ENCODE data around the gene PPP4C. TPM values are rescaled to one million over a fixed set of nuclear protein-coding genes. Genes with fewer than 3 reads are reported as not detected.

Gene PPP4C
- total and polyA plus RNA-seq, 8 donors: 21.7 to 53.7 (median 28.6) TPM

DNA sequence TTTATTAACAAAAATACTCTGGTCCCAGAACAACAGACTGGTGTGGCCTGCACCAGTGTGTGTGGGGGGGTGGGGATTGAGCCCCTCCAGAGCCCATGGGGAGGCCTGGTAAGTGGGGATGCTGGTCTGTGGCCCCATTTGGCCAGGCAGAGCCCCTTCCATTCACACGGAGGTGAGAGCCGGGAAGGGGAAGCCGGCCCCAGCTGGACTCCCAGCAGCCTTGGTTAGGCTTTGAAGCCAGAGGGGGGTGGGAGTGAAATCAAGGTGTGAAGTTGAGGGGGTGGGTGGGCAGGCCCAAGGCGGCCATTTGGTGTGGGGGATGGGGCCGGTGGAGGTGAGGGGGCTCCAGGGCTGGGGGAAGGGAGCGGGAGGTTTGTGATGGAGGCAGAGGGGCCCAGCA is 10.0 kb downstream of the PPP4C start:
- FAIRE-seq: no peak
- intact Hi-C loops (cut with DNase I): no loop called here

GRCh38 chr16:30086291-30087140 is 10.7 kb downstream of the PPP4C start:
- Histone ChIP-seq H3K27ac (no peak overlapping the region), H3K27me3 (no peaks in the 10 kb centered on the region)
- WGBS, 2 donors: 88 to 90% methylated on average over 26 to 27 of the region's 27 CpGs

More for the DNA sequence above, 10.0 kb downstream of the PPP4C start:
- Histone ChIP-seq H3K27me3 (no peaks in the 10 kb centered on the region), H3K36me3 (peaks cover 4 to 27% (median 10%) of the 10 kb centered on the region in 3 donors), H3K9me3 (no peaks in the 10 kb centered on the region), H3K4me3 (no peak overlapping the region), H3K27ac (no peak overlapping the region), H3K4me1 (peaks cover 0 to 3% (median under 1%) of the 10 kb centered on the region in 3 donors)
- TF ChIP-seq, protein P1, sequence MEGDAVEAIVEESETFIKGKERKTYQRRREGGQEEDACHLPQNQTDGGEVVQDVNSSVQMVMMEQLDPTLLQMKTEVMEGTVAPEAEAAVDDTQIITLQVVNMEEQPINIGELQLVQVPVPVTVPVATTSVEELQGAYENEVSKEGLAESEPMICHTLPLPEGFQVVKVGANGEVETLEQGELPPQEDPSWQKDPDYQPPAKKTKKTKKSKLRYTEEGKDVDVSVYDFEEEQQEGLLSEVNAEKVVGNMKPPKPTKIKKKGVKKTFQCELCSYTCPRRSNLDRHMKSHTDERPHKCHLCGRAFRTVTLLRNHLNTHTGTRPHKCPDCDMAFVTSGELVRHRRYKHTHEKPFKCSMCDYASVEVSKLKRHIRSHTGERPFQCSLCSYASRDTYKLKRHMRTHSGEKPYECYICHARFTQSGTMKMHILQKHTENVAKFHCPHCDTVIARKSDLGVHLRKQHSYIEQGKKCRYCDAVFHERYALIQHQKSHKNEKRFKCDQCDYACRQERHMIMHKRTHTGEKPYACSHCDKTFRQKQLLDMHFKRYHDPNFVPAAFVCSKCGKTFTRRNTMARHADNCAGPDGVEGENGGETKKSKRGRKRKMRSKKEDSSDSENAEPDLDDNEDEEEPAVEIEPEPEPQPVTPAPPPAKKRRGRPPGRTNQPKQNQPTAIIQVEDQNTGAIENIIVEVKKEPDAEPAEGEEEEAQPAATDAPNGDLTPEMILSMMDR (IDR thresholded peaks at IDR 0.05): no peak
- no peak for ATAC-seq
- 84 to 90% methylated on average over 6 of the region's 6 CpGs for WGBS, 2 donors
- DNase-seq: no peak

DNA sequence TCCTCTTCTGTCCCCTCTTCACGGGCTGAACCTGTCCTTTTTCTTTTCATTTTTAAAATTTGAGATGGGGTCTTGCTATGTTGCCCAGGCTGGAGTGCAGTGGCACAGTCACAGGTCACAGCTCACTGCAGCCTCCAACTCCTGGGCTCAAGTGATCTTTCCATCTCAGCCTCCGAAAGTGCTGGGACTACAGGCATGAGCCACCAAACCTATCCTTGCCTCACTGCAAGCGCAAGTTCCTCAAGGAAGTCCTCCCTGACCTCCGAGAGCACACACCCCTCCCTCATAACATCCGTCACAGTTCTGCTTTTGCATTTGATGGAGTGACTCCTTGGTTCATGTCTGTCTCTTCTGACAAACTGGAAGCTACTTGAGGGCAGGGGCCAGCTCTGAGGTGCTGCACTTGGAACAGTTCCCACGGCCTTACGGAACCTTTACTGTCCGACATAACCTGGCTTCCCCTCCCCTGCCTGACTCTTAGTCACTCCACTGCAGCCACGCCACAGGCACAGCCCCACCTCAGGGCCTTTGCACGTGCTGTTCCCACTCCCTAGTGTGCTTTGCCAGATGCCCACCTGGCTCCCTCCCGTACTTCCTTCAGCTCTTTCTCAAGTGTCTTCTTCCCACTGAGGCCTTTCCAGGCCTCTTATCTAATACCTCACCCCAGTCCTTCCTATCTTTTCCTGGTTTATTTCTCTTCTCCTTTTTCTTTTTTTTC is 11.5 kb downstream of the PPP4C start:
- H3K4me1 ChIP-seq: peaks cover 0 to 2% (median 0%) of the 10 kb centered on the region in 3 donors
- H3K27ac ChIP-seq: no peak overlapping the region
- WGBS, 2 donors: 89 to 90% methylated on average over 11 of the region's 11 CpGs
- DNase-seq (peak in 2 of 6 donors; percentile 15 to 42), FAIRE-seq (no peak), ATAC-seq (no peak)
- intact Hi-C loops (cut with DNase I): no loop called here
- no peak overlapping the region for H3K4me3 ChIP-seq
- no peaks in the 10 kb centered on the region for H3K27me3 ChIP-seq
- TF ChIP-seq, protein P1 (IDR thresholded peaks at IDR 0.05): no peak
- H3K36me3 ChIP-seq: peaks cover 4 to 23% (median 10%) of the 10 kb centered on the region in 3 donors
- H3K9me3 ChIP-seq: no peaks in the 10 kb centered on the region

More at GRCh38 chr16:30086291-30087140, 10.7 kb downstream of the PPP4C start:
- Histone ChIP-seq H3K4me1 (no peaks in the 10 kb centered on the region), H3K4me3 (no peak overlapping the region), H3K36me3 (peaks cover 4 to 27% (median 10%) of the 10 kb centered on the region in 3 donors), H3K9me3 (no peaks in the 10 kb centered on the region)
- ATAC-seq (no peak), FAIRE-seq (no peak), DNase-seq (peak in 1 of 6 donors; percentile 60)
- intact Hi-C loops (cut with DNase I): no loop called here
- TF ChIP-seq, protein P1 (IDR thresholded peaks at IDR 0.05): no peak

DNA sequence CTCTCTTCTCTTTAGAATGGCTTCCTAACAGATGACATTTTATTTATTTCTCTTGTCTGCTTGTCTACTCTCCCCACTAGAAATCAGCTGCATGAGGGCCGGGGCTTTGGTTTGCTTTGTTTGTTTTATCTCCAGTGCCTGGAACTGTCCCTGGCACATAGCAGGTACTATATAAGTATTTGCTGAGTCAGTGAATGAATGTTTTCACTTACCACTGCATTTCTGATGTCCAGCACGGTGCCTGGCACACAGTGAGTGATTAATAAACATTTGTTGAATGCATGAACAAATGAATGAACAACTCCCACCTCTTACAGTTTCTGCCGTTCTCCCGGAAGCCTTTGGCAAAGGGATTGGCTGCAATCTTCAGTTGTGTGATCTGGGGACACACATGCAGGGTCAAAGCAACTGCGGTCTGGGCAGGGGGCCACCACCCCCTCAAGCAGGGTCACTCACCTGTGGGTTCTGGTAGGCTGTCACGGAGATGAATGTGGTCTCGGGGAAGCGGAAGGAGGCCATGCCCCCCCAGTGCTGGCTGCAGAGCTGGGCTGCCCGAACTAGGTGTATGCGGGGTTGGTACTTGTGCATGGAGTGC is 12.5 kb downstream of the PPP4C start:
- no peaks in the 10 kb centered on the region for H3K9me3 ChIP-seq
- H3K4me3 ChIP-seq: no peak overlapping the region
- intact Hi-C loops (cut with DNase I): no loop called here
- H3K4me1 ChIP-seq: peaks cover 0 to 5% (median 0%) of the 10 kb centered on the region in 3 donors
- TF ChIP-seq, protein P1 (IDR thresholded peaks at IDR 0.05): no peak
- no peaks in the 10 kb centered on the region for H3K27me3 ChIP-seq
- no peak overlapping the region for H3K27ac ChIP-seq
- 79 to 86% methylated on average over 10 of the region's 10 CpGs for WGBS, 2 donors
- H3K36me3 ChIP-seq: peaks cover 4 to 13% (median 10%) of the 10 kb centered on the region in 3 donors
- ATAC-seq (no peak), FAIRE-seq (no peak), DNase-seq (peak in 2 of 6 donors; percentile 18 to 33)

Measured in pancreas (tissue), 10 donors.